GM23248 (cell line): ENCODE results near the gene CSAG1. TPM values are rescaled to one million over a fixed set of nuclear protein-coding genes. Genes with fewer than 3 reads are reported as not detected.
"Not testable (repeated sequence)": the region's sequence is repeated elsewhere in the genome, so short reads cannot be mapped to it uniquely, and the experiment has no call there.

Experiments used
- DNase-seq: peaks from one replicate; pipeline ENCODE4 v3.0.0-alpha.2; 2015
- H2AFZ ChIP-seq: fragments of 200-600 bp; sonication (generic); 2 replicates; pipeline ENCODE4 v1.6.1; 2016; ENCODE audit warnings: antibody characterized with exemption
- H3F3A ChIP-seq: fragments of 200-600 bp; sonication (generic); 2 replicates; pipeline ENCODE4 v1.6.1; 2016; ENCODE audit warnings: mild to moderate bottlenecking, antibody characterized with exemption, mixed run types; ENCODE audit not compliant: insufficient read depth
- H3K27ac ChIP-seq: fragments of 200-600 bp; sonication (generic); 2 replicates; pipeline ENCODE4 v1.5.1; 2016; ENCODE audit warnings: mild to moderate bottlenecking
- H3K27me3 ChIP-seq: fragments of 200-600 bp; sonication (generic); replicated peaks from 2 replicates; pipeline ENCODE4 v1.6.1; 2016; ENCODE audit warnings: mild to moderate bottlenecking; ENCODE audit not compliant: insufficient read depth
- H3K36me3 ChIP-seq: fragments of 200-600 bp; sonication (generic); 2 replicates; pipeline ENCODE4 v1.6.1; 2016; ENCODE audit warnings: low read depth, mild to moderate bottlenecking
- H3K4me1 ChIP-seq: fragments of 200-600 bp; sonication (generic); 2 replicates; pipeline ENCODE4 v1.6.1; 2016; ENCODE audit warnings: mild to moderate bottlenecking; ENCODE audit not compliant: insufficient read depth
- H3K4me2 ChIP-seq: fragments of 200-600 bp; sonication (generic); one replicate; pipeline ENCODE4 v1.6.1; 2016; ENCODE audit warnings: mild to moderate bottlenecking; ENCODE audit not compliant: unreplicated experiment
- H3K4me3 ChIP-seq: fragments of 200-600 bp; sonication (generic); 2 replicates; pipeline ENCODE4 v1.5.1; 2016; ENCODE audit warnings: mild to moderate bottlenecking
- H3K79me2 ChIP-seq: fragments of 200-600 bp; sonication (generic); 2 replicates; pipeline ENCODE4 v1.6.1; 2016; ENCODE audit warnings: mild to moderate bottlenecking; ENCODE audit not compliant: insufficient read depth
- H3K9ac ChIP-seq: fragments of 200-600 bp; sonication (generic); 2 replicates; pipeline ENCODE4 v1.6.1; 2016; ENCODE audit warnings: mild to moderate bottlenecking
- H3K9me2 ChIP-seq: fragments of 200-600 bp; sonication (generic); 2 replicates; pipeline ENCODE4 v1.6.1; 2016; ENCODE audit warnings: mixed run types, mild to moderate bottlenecking, moderate library complexity; ENCODE audit not compliant: insufficient read depth
- H3K9me3 ChIP-seq: fragments of 200-600 bp; sonication (generic); one replicate; pipeline ENCODE4 v1.6.1; 2017; ENCODE audit warnings: low read depth
- H4K20me1 ChIP-seq: fragments of 200-600 bp; sonication (generic); 2 replicates; pipeline ENCODE4 v1.6.0; 2016; ENCODE audit not compliant: insufficient read depth
- EZH2 ChIP-seq: fragments of 200-600 bp; sonication (generic); IDR thresholded peaks from 2 replicates; pipeline ENCODE4 v1.6.1; 2018; ENCODE audit warnings: antibody characterized with exemption, mild to moderate bottlenecking; ENCODE audit not compliant: insufficient read depth, poor library complexity, severe bottlenecking
- EZH2phosphoT487 ChIP-seq: fragments of 200-600 bp; sonication (generic); IDR thresholded peaks from 2 replicates; pipeline ENCODE4 v1.6.1; 2018; ENCODE audit warnings: antibody characterized with exemption, moderate library complexity, mild to moderate bottlenecking, low read depth; ENCODE audit not compliant: insufficient read depth
- WGBS, 2 experiments: methylation state at CpG; one replicate each; pipeline ENCODE4 v1.1.6; 2015 to 2017; ENCODE audit warnings: low lambda C conversion rate in 2 of 2, low coverage in 1 of 2; ENCODE audit errors: missing lambda C conversion rate in 2 of 2; 5-methylcytosine and 5-hydroxymethylcytosine counted together
- in situ Hi-C: fragments of 300-500 bp; cut with MboI; formaldehyde crosslinking; loops from 2 replicates; pipeline ENCODE4 v1.15.0; 2020
- polyA plus RNA-seq: library from polyadenylated mRNA; unstranded; fragments of >200 nt; fragmentation: Nextera tagmentation; extraction: Ambion mirVana; gene quantifications from 2 replicates; pipeline ENCODE4 v1.2.1, GENCODE V29; 2016
- total RNA-seq: library from RNA; depleted of rRNA; stranded (reverse); fragments of >200 nt; shearing (Covaris generic); gene quantifications from 2 replicates; pipeline ENCODE4 v1.2.3, GENCODE V29; 2014

The CSAG1 gene
- total and polyA plus RNA-seq, 2 experiments from 2014 or later: 0.24 TPM; not detected in 1

- H4K20me1 ChIP-seq, in situ Hi-C loops: not testable (repeated sequence)
- no CpG with 5 or more reads among the region's 5 CpGs for WGBS, 2 experiments
Observed at GRCh38 chrX:152754871-152755270, 21.4 kb upstream of the CSAG1 start.

GRCh38 chrX:152753686-152754650 is 20.4 kb upstream of the CSAG1 start, which contains the start of gene MAGEA2:
Gene MAGEA2 (minus strand): TSS chrX:152753842. CDS start chrX:152751363, 2,479 bp downstream.
- H3K9ac ChIP-seq, DNase-seq, H3F3A ChIP-seq, H3K4me2 ChIP-seq, in situ Hi-C loops, H3K27me3 ChIP-seq, H3K9me3 ChIP-seq, H3K9me2 ChIP-seq, H3K4me3 ChIP-seq, H3K36me3 ChIP-seq, H3K4me1 ChIP-seq, H4K20me1 ChIP-seq, H3K27ac ChIP-seq, H3K79me2 ChIP-seq, H2AFZ ChIP-seq: not testable (repeated sequence)
- WGBS, 2 experiments: no CpG with 5 or more reads among the region's 35 CpGs

More at GRCh38 chrX:152754871-152755270, 21.4 kb upstream of the CSAG1 start:
- not testable (repeated sequence) for H3F3A ChIP-seq, H3K4me1 ChIP-seq, H3K9me3 ChIP-seq, H3K27me3 ChIP-seq, H3K9me2 ChIP-seq, H3K79me2 ChIP-seq, H3K4me3 ChIP-seq, H2AFZ ChIP-seq, H3K9ac ChIP-seq, DNase-seq, H3K4me2 ChIP-seq, H3K36me3 ChIP-seq, H3K27ac ChIP-seq

- H3K79me2 ChIP-seq: no peaks in the 10 kb centered on the region
- H3F3A ChIP-seq: no peaks in the 10 kb centered on the region
- no peak overlapping the region for H3K27ac ChIP-seq
- H3K9me3 ChIP-seq: no peaks in the 10 kb centered on the region
- H3K9me2 ChIP-seq: no peaks in the 10 kb centered on the region
- WGBS, 2 experiments: 18 to 36% methylated on average over 4 to 5 of the region's 5 CpGs
- no peaks in the 10 kb centered on the region for H4K20me1 ChIP-seq
- DNase-seq: no peak
- TF ChIP-seq EZH2 (no peak), EZH2phosphoT487 (no peak)
- H3K27me3 ChIP-seq: no peaks in the 10 kb centered on the region
- no peak overlapping the region for H3K4me2 ChIP-seq
- H3K4me3 ChIP-seq: no peak overlapping the region
- in situ Hi-C loops: no loop called here
- H3K36me3 ChIP-seq: no peaks in the 10 kb centered on the region
- H3K9ac ChIP-seq: no peak overlapping the region
- no peak overlapping the region for H2AFZ ChIP-seq
- H3K4me1 ChIP-seq: no peaks in the 10 kb centered on the region
Observed at GRCh38 chrX:152738560-152738959, 5.0 kb upstream of the CSAG1 start.

DNA sequence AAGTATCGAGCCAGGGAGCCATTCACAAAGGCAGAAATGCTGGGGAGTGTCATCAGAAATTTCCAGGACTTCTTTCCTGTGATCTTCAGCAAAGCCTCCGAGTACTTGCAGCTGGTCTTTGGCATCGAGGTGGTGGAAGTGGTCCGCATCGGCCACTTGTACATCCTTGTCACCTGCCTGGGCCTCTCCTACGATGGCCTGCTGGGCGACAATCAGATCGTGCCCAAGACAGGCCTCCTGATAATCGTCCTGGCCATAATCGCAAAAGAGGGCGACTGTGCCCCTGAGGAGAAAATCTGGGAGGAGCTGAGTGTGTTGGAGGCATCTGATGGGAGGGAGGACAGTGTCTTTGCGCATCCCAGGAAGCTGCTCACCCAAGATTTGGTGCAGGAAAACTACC is 3.0 kb upstream of the CSAG1 start:
- in situ Hi-C loops: not testable (repeated sequence)

More for the DNA sequence above, 3.0 kb upstream of the CSAG1 start:
- not testable (repeated sequence) for DNase-seq, H3K4me3 ChIP-seq, H3K4me2 ChIP-seq, H2AFZ ChIP-seq, H3K27ac ChIP-seq, H3K36me3 ChIP-seq, H3F3A ChIP-seq, H4K20me1 ChIP-seq, H3K79me2 ChIP-seq, H3K9me3 ChIP-seq, H3K9ac ChIP-seq, H3K9me2 ChIP-seq, H3K4me1 ChIP-seq, H3K27me3 ChIP-seq
- 36 to 42% methylated on average over 5 to 12 of the region's 12 CpGs for WGBS, 2 experiments
